ENCODE measurements around the gene HBG1.

- TF ChIP-seq CTCF (IDR thresholded peaks at IDR 0.05) = no peak
- no peak for TF ChIP-seq POLR2A (IDR thresholded peaks at IDR 0.05)
These were observed 15.2 kb downstream of the HBG1 start, which contains the start of gene HBD for GRCh38 chr11:5234381-5234834.

Data from uterus (tissue), 2 donors.